ENCODE data around the gene SERPINB10.

GRCh38 chr18:63882333-63883141 lies 25.2 kb upstream of the SERPINB10 start:
- TF ChIP-seq CTCF (IDR thresholded peaks at IDR 0.05; ENCODE audit: insufficient read depth, low read length) (no peak), POLR2AphosphoS5 (IDR thresholded peaks at IDR 0.05; ENCODE audit: low read depth) (no peak)

Measured in HL-60 (cell line).